ENCODE results near the gene HMCN2. TPM values are rescaled to one million over a fixed set of nuclear protein-coding genes. Genes with fewer than 3 reads are reported as not detected.

The HMCN2 gene
- total and polyA plus RNA-seq, 2 donors from 2014 or later, result 0.99 to 8.6 TPM

DNA sequence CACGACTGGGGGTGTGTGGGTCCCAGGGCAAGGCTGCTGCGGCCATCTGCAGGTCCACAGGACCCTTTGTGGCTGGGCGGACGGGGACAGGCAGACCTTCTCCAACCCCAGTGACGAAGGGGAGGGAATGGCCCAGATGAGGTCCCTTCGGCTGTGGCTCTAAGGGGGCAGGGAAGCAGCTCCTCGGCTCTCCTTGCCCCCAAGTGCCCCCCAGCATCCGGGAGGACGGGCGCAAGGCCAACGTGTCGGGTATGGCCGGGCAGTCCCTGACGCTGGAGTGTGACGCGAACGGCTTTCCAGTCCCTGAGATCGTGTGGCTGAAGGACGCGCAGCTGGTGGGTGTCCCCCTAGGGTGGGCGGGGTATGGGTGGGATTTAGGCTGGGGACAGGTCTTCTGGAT, 82.8 kb downstream of the HMCN2 start:
- Histone ChIP-seq H3K4me3 (ENCODE audit: low read length in 3 of 3) (no peak overlapping the region), H3K27me3 (ENCODE audit: control insufficient read depth, insufficient read depth, low read length) (no peaks in the 10 kb centered on the region), H3K9me3 (ENCODE audit: control insufficient read depth in 2 of 3, insufficient read depth in 1 of 3, low read length in 3 of 3) (peaks cover 0 to 7% (median 0%) of the 10 kb centered on the region in 3 donors), H3K27ac (ENCODE audit: low read depth in 2 of 2, low read length in 2 of 2) (no peak overlapping the region), H3K4me1 (ENCODE audit: control insufficient read depth in 2 of 3, insufficient read depth in 2 of 3, low read depth in 1 of 3, low read length in 3 of 3) (peaks cover 0 to 2% (median 0%) of the 10 kb centered on the region in 3 donors), H3K36me3 (ENCODE audit: control insufficient read depth in 2 of 3, insufficient read depth in 3 of 3, low read length in 3 of 3) (no peaks in the 10 kb centered on the region), H3K9ac (ENCODE audit: low read length in 3 of 3) (no peak overlapping the region)
- TF ChIP-seq, protein P1, sequence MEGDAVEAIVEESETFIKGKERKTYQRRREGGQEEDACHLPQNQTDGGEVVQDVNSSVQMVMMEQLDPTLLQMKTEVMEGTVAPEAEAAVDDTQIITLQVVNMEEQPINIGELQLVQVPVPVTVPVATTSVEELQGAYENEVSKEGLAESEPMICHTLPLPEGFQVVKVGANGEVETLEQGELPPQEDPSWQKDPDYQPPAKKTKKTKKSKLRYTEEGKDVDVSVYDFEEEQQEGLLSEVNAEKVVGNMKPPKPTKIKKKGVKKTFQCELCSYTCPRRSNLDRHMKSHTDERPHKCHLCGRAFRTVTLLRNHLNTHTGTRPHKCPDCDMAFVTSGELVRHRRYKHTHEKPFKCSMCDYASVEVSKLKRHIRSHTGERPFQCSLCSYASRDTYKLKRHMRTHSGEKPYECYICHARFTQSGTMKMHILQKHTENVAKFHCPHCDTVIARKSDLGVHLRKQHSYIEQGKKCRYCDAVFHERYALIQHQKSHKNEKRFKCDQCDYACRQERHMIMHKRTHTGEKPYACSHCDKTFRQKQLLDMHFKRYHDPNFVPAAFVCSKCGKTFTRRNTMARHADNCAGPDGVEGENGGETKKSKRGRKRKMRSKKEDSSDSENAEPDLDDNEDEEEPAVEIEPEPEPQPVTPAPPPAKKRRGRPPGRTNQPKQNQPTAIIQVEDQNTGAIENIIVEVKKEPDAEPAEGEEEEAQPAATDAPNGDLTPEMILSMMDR (IDR thresholded peaks at IDR 0.05; ENCODE audit: borderline replicate concordance, extremely low read depth, insufficient read depth), result no peak
- DNase-seq (no peak), FAIRE-seq (no peak)
- intact Hi-C loops (cut with DNase I), result no loop called here

DNA sequence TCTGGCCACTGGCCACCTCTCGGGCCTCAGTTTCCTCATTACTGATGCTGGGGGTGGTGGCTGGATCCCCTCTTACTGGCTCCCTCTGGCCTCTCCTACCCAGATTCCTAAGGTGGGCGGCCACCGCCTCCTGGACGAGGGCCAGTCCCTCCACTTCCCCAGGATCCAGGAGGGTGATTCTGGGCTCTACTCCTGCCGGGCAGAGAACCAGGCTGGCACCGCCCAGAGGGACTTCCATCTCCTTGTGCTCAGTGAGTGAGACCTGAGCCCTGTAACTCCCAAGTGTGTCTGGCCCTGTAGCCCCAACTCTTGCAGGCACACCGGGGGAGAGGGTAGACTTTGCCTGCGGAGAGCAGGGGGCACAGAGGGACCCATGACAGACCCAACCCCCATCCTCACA, 83.3 kb downstream of the HMCN2 start:
- TF ChIP-seq, protein P1 (IDR thresholded peaks at IDR 0.05; ENCODE audit: borderline replicate concordance, extremely low read depth, insufficient read depth), result no peak
- DNase-seq, result no peak
- no peak overlapping the region for H3K9ac ChIP-seq (ENCODE audit: low read length in 3 of 3)
- H3K27me3 ChIP-seq (ENCODE audit: control insufficient read depth, insufficient read depth, low read length), result no peaks in the 10 kb centered on the region
- intact Hi-C loops (cut with DNase I), result no loop called here
- peaks cover 0 to 2% (median 0%) of the 10 kb centered on the region in 3 donors for H3K4me1 ChIP-seq (ENCODE audit: control insufficient read depth in 2 of 3, insufficient read depth in 2 of 3, low read depth in 1 of 3, low read length in 3 of 3)
- H3K4me3 ChIP-seq (ENCODE audit: low read length in 3 of 3), result no peak overlapping the region
- H3K9me3 ChIP-seq (ENCODE audit: control insufficient read depth in 2 of 3, insufficient read depth in 1 of 3, low read length in 3 of 3), result peaks cover 0 to 7% (median 0%) of the 10 kb centered on the region in 3 donors
- FAIRE-seq, result no peak
- no peaks in the 10 kb centered on the region for H3K36me3 ChIP-seq (ENCODE audit: control insufficient read depth in 2 of 3, insufficient read depth in 3 of 3, low read length in 3 of 3)
- no peak overlapping the region for H3K27ac ChIP-seq (ENCODE audit: low read depth in 2 of 2, low read length in 2 of 2)

DNA sequence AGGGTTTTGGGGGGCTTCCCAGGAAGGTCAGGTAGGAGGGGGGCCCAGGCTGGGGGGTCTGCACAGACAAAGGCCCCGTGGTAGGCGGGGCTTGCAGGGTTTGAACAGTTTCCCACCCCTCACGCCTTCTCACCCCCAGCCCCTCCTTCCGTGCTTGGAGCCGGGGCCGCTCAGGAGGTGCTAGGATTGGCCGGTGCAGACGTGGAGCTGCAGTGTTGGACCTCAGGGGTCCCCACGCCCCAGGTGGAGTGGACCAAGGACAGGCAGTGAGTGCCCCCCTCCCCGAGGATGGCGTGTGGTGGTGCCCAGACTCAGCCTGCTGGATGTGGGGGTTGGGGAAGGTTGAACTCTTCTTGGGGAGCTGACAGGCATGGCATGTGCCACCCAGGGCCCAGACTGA, 83.8 kb downstream of the HMCN2 start:
- no peaks in the 10 kb centered on the region for H3K36me3 ChIP-seq (ENCODE audit: control insufficient read depth in 2 of 3, insufficient read depth in 3 of 3, low read length in 3 of 3)
- no peak for FAIRE-seq
- peaks cover 0 to 6% (median 0%) of the 10 kb centered on the region in 3 donors for H3K9me3 ChIP-seq (ENCODE audit: control insufficient read depth in 2 of 3, insufficient read depth in 1 of 3, low read length in 3 of 3)
- no peak overlapping the region for H3K4me3 ChIP-seq (ENCODE audit: low read length in 3 of 3)
- peaks cover 0 to 2% (median 0%) of the 10 kb centered on the region in 3 donors for H3K4me1 ChIP-seq (ENCODE audit: control insufficient read depth in 2 of 3, insufficient read depth in 2 of 3, low read depth in 1 of 3, low read length in 3 of 3)
- intact Hi-C loops (cut with DNase I), result no loop called here
- no peak overlapping the region for H3K27ac ChIP-seq (ENCODE audit: low read depth in 2 of 2, low read length in 2 of 2)
- DNase-seq, result no peak
- H3K9ac ChIP-seq (ENCODE audit: low read length in 3 of 3), result no peak overlapping the region
- TF ChIP-seq, protein P1 (IDR thresholded peaks at IDR 0.05; ENCODE audit: borderline replicate concordance, extremely low read depth, insufficient read depth), result no peak
- no peaks in the 10 kb centered on the region for H3K27me3 ChIP-seq (ENCODE audit: control insufficient read depth, insufficient read depth, low read length)

DNA sequence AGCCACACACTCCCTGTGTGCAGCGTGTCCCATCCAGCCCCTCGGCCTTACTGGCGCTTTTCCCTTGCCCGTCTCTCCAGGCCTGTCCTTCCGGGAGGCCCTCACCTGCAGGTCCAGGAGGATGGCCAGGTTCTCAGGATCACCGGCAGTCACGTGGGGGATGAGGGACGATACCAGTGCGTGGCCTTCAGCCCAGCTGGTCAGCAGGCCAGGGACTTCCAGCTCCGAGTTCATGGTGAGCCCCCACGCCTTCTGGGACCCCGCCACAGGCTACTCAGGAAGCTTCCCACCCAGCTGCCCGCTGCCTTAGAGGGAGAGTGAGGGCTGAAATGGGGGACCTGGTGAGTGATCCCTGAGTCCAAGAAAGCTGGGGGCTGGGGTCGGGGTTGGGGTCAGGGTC, 85.8 kb downstream of the HMCN2 start:
- Histone ChIP-seq H3K4me3 (ENCODE audit: low read length in 3 of 3) (no peak overlapping the region), H3K4me1 (ENCODE audit: control insufficient read depth in 2 of 3, insufficient read depth in 2 of 3, low read depth in 1 of 3, low read length in 3 of 3) (no peaks in the 10 kb centered on the region), H3K36me3 (ENCODE audit: control insufficient read depth in 2 of 3, insufficient read depth in 3 of 3, low read length in 3 of 3) (no peaks in the 10 kb centered on the region), H3K27ac (ENCODE audit: low read depth in 2 of 2, low read length in 2 of 2) (no peak overlapping the region), H3K9me3 (ENCODE audit: control insufficient read depth in 2 of 3, insufficient read depth in 1 of 3, low read length in 3 of 3) (no peaks in the 10 kb centered on the region), H3K9ac (ENCODE audit: low read length in 3 of 3) (no peak overlapping the region), H3K27me3 (ENCODE audit: control insufficient read depth, insufficient read depth, low read length) (no peaks in the 10 kb centered on the region)
- DNase-seq (peak in 1 of 5 donors; percentile 54), FAIRE-seq (no peak)
- intact Hi-C loops (cut with DNase I), result no loop called here
- TF ChIP-seq, protein P1 (IDR thresholded peaks at IDR 0.05; ENCODE audit: borderline replicate concordance, extremely low read depth, insufficient read depth), result no peak
